ENCODE data around the gene NACAD.

NACAD gene

GRCh38 chr7:45084336-45084735 lies 4.4 kb downstream of the NACAD start:
- no peak for TF ChIP-seq CTCF (IDR thresholded peaks at IDR 0.05; ENCODE audit: low read depth, low read length, missing control alignments)
- H3K4me3 ChIP-seq (replicated peaks; ENCODE audit: low read depth, low read length) = no peak overlapping the region
- DNase-seq (ENCODE audit: extremely low read depth, low read depth) = no peak

- no peak overlapping the region for H3K4me3 ChIP-seq (replicated peaks; ENCODE audit: low read depth, low read length)
- TF ChIP-seq CTCF (IDR thresholded peaks at IDR 0.05; ENCODE audit: low read depth, low read length, missing control alignments) = no peak
- no peak for DNase-seq (ENCODE audit: extremely low read depth, low read depth)
Measured at GRCh38 chr7:45082831-45083331, 5.9 kb downstream of the NACAD start.

DNA sequence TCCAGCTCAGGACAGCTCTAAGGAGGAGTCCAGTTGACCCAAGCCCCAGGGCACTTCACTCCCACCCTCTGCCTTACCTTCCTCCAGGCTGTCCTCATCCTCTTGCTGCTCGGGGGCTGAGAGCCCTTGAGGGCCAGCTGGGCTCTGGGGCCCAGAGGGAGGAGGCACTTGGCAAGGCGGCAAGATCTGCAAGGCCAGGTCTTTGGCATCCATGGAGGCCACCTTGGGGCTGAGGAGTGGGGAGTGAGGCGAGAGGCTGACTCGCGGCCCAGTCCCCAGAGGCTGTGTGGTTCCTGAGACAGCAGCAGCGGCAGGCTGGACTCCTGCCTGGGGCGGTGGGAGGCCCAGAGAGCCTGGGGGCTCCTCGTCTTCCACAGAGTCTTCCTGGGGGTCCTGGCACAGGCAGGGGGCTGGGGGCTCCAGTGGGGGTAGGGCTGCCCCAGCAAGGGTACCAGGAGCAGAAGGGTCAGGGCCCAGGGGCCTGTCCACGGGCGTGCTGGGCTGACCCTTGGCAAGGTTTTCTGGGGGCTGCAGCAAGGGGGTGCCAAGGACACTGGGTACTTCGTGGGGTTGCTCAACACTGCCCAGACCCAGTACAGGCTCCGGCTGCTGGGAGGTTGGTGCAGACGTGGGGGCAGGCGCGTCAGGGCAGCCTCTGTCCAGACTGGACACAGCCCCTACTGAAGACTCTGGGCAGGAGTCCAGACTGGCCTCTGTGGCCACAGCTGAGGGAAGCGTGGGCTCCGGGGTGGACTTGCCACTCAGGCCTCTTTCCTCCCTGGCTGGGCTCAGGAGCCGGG lies 6.5 kb downstream of the NACAD start:
- H3K4me3 ChIP-seq (replicated peaks; ENCODE audit: low read depth, low read length) = no peak overlapping the region
- TF ChIP-seq CTCF (IDR thresholded peaks at IDR 0.05; ENCODE audit: low read depth, low read length, missing control alignments) = no peak
- no peak for DNase-seq (ENCODE audit: extremely low read depth, low read depth)

GRCh38 chr7:45081670-45081974 lies 7.1 kb downstream of the NACAD start:
- H3K4me3 ChIP-seq (replicated peaks; ENCODE audit: low read depth, low read length) = no peak overlapping the region
- no peak for TF ChIP-seq CTCF (IDR thresholded peaks at IDR 0.05; ENCODE audit: low read depth, low read length, missing control alignments)
- DNase-seq (ENCODE audit: extremely low read depth, low read depth) = no peak

GRCh38 chr7:45080958-45081669 lies 7.7 kb downstream of the NACAD start:
- H3K4me3 ChIP-seq (replicated peaks; ENCODE audit: low read depth, low read length) = no peak overlapping the region
- no peak for DNase-seq (ENCODE audit: extremely low read depth, low read depth)
- TF ChIP-seq CTCF (IDR thresholded peaks at IDR 0.05; ENCODE audit: low read depth, low read length, missing control alignments) = no peak

DNA sequence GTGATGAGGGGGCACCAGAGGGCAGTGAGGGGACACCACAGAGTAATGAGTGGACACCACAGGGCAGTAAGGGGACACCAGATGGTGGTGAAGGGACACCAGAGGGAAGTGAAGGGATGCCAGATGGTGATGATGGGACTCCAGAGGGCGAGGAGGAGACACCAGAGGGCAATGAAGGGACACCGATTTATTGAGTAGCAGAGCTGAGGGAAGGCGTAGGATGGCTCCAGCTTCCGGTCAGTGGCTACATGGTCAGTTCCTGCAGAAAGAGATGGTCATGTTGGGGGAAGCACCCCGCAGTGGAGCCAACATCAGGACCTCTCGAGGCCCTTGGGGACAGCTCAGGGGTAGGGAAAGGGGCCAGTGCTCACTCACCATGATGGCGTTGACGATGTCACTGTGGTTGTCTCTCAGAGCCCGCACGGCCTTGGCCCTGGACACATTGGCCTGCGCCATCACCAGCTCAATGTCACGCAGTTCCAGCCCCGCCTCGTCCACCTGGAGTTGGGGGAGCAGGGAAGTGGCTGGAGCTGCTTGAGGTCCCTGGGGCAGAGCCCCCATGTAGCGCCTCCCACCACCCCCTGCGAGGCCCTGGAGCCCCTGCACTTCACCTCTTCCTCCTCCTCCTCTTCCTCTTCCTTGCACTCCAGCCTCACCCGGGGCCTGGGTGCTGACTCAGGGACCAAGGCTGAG lies 8.4 kb downstream of the NACAD start:
- no peak overlapping the region for H3K4me3 ChIP-seq (replicated peaks; ENCODE audit: low read depth, low read length)

More for the DNA sequence above, 8.4 kb downstream of the NACAD start:
- TF ChIP-seq CTCF (IDR thresholded peaks at IDR 0.05; ENCODE audit: low read depth, low read length, missing control alignments) = no peak
- no peak for DNase-seq (ENCODE audit: extremely low read depth, low read depth)

All from HFF-Myc (cell line).